GM18870 (cell line): ENCODE results near the gene TP53TG3D.
"Not testable (repeated sequence)": the region's sequence is repeated elsewhere in the genome, so short reads cannot be mapped to it uniquely, and the experiment has no call there.

ENCODE experiments used
- ATAC-seq: cut with Tn5 transposase; IDR thresholded peaks from one replicate; pipeline ENCODE4 v1.9.1; 2021; ENCODE audit warnings: moderate library complexity; ENCODE audit not compliant: unreplicated experiment

TP53TG3D gene, protein sequence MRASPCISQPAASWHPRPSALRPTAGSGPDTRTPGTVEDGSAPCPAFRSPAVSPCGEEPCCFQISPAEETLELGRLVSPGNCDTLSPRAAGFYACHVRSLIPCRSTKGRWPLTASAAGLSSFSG

DNA sequence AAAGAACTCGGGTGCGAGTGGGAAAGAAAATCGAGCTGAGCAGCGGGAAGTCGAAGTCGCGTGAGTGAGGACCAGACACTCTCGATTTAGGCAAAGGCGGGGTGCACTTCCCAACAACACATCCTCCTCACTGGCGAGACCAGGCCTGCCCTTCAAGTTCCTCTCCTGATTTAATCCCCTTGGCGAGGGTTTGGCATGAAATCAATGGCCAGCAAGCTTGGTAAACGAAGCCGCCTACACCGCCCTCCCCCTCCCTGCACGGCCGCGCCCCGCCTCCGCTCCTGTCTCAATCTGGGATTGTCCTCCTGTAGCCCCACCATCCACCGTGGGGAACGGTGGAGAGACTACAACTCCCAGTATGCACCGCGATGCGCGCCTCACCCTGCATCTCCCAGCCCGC, at the start of gene TP53TG3D:
TP53TG3D (plus strand) TSS at position 301 of the 400 bp plus-strand sequence; CDS start at position 369, 68 bp downstream.
- not testable (repeated sequence) for ATAC-seq

DNA sequence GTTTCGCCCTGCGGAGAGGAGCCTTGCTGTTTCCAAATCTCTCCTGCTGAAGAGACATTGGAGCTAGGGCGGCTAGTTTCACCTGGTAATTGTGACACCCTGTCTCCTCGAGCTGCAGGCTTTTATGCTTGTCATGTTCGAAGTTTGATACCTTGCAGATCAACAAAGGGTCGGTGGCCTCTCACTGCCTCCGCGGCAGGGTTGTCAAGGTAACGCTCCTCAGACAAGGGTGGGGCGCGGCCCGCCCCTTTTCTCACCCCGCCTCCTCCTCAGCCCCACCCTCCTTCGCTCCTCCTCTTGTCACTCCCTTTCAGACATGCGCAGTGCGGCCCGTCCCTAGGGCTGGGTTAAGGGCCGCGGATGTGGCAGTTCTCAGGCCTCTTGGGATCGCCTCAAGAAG, 421 bp downstream of the TP53TG3D start:
- ATAC-seq, result not testable (repeated sequence)

DNA sequence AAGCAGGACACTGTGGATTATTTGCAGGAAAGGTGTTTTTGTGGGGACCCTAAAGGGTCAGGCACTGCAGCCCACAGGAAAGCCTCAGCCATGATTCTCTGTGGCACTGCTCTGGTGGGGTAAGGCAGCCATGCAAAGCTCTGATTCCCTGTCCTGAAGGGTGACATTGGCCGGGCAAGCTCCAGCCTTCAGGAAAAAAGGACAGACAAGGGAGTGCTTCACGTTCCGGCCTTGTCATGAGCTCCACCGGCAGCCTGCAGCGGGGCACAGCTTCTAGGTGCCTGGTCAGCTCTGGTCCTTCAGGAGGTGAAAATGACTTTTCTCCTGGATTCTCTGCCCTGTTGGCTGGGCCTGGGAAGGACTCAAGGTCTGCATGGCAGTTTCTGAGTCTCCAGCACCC, 8.4 kb downstream of the TP53TG3D start:
- ATAC-seq, result not testable (repeated sequence)

DNA sequence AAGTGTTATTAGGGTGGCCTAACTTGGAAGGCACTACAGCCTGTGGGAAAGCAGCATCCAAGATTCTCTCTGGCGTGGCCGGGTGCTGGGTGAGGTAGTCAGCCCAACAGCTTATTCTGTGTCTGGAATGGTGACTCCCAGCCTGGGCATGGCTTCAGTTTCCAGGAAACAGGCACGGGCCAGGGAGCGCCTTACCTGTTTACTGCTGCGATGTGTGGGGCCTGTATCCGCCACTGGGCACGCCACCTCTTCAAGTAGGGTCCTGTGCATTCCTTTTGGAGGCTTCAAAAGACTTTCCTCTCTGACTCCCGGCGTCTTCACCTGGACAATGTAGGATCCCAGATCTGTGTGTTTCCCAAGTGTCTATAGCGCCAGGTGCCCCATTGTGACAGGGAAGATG, 10.5 kb downstream of the TP53TG3D start:
- ATAC-seq, result not testable (repeated sequence)

DNA sequence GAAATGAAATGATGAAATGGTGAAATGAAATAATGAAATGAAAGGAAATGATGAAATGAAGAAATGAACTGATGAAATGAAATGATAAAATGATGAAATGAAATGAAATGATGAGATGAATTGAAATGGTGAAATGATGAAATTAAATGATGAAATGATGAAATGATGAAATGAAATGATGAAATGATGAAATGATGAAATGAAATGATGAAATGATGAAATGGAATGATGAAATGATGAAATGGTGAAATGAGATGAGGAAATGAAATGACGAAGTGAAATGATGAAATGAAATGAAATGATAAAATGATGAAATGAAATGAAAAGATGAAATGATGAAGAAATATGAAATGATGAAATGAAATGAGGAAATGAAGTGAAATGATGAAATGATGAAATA, 28.8 kb downstream of the TP53TG3D start:
- not testable (repeated sequence) for ATAC-seq

DNA sequence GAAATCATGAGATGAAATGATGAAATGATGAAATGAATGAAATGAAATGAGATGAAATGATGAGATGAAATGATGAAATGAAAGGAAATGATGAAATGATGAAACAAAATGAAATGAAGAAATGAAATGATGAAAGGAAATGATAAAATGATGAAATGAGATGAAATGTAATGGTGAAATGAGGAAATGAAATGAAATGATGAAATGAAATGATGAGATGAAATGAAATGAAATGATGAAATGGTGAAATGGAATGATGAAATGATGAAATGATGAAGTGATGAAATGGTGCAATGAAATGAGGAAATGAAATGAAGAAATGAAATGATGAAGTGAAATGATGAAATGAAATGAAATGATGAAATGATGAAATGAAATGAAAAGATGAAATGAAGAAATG, 29.9 kb downstream of the TP53TG3D start:
- not testable (repeated sequence) for ATAC-seq

DNA sequence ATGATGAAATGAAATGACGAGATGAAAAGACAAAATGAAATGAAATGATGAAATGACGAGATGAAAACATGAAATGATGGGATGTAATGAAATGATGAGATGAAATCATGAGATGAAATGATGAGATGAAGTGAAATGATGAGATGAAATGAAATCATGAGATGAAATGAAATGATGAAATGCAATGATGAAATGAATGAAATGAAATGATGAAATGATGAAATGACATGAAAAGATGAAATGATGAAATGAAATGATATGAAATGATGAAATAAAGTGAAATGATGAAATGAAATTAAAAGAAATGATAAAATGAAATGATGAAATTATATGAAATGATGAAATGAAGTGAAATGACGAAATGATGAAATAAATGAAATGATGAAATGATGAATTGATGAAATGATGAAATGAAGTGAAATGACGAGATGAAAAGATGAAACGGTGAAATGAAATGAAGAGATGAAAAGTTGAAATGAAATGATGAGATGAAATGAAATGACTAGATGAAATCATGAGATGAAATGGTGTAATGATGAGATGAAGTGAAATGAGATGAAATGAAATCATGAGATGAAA, 30.9 kb downstream of the TP53TG3D start:
- ATAC-seq, result not testable (repeated sequence)

DNA sequence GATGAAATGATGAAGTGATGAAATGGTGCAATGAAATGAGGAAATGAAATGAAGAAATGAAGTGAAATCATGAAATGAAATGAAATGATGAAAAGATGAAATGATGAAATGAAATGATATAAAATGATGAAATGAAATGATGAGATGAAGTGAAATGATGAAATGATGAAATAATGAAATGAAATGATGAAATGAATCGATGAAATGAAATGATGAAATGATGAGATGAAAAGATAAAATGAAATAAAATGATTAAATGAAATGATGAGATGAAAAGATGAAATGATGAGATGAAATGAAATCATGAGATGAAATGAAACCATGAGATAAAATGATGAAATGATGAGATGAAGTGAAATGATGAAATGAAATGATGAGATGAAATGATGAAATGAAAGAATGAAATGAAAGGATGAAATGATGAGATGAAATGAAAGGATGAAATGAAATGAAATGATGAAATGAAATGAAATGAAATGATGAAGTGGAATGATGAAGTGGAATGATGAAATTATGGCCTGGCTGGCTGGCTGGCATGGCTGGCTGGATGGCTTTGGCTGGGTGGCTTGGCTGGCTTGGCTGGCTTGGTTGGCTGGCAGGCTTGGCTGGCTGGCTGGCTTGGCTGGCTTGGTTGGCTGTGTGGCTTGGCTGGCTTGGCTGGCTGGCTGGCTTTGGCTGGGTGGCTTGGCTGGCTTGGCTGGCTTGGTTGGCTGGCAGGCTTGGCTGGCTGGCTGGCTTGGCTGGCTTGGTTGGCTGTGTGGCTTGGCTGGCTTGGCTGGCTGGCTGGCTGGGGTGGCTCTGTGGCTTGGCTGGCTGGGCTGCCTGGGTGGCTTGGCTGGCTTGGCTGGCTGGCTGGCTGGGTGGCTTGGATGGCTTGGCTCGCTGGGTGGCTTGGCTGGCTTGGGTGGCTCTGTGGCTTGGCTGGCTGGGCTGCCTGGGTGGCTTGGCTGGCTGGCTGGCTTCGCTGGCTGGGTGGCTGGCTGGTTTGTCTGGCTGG, 32.0 kb downstream of the TP53TG3D start:
- not testable (repeated sequence) for ATAC-seq

DNA sequence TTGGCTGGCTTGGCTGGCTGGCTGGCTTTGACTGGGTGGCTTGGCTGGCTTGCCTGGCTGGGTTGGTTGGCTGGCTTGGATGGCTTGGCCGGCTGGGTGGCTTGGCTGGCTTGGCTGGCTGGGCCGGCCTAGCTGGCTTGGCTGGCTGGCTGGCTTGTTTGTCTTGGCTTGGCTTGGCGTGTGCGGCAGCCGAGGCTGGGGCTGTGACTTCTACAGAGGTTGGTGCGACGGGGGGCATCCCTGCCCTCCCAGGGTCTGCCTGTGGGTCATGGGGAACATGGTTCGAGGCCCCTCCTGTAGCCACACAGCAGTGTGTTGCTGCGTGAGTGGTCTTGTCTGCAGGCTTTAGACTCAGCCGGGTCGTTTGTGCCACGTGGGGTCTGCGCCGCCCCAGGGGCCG, 33.1 kb downstream of the TP53TG3D start:
- ATAC-seq, result not testable (repeated sequence)

DNA sequence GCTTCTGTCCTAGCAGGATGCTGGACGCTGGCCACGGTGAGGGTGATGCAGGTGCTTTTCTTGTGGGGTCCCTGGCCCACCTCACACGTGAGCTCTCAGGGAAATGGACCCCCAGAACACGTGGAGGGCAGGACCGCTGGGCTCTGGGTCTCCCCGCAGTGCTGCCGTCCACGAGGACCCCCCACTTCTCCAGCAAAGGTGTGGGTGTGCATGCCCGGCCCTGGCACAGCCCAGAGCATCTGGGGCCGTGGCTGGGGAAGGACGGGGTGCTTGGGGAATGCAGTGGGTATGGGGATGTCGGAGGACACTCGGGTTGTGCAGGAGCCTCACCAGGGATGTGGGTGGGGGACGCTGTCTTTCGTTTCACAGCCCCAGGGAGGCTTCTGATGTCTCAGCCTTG, 34.7 kb downstream of the TP53TG3D start:
- ATAC-seq, result not testable (repeated sequence)

DNA sequence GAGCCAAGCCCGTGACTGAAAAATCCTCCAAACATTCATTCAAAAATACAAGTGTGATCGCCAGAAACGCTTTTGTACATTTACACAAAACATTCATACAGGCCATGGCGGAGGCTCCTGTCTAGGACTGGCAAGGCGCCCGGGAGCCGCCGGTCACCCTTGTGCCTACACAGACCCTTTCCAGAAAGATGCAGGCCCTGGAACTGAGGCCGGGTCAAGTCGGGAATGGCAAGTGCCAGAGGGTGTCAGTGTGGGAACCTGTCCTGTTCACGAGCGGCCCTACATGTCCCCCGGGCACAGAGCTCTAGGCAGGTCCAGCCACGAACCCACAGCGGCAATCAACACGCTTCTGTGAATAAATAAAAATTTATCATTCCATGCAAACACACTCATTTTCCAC, 36.1 kb downstream of the TP53TG3D start:
- ATAC-seq, result not testable (repeated sequence)

DNA sequence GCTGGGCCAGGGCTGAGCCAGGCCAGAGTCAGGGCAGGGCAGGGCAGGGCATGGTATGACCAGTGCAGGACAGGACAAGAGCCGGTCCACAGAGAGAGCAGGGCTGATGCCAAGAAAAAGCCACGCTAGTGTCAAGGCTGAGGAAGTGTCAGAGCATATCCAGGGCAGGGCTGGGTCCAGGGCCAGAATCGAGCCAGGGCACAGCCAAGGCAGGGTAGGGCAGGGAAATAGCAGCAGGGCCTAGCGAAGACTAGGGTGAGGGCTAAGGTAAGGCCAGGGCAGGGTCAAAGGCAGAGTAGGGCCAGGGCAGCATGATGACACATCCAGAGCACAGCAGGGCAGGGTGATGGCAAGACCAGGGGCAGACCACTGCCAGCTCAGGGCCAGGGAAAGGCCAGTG, 49.7 kb downstream of the TP53TG3D start:
- not testable (repeated sequence) for ATAC-seq
